Stimulated activated CD4-positive, alpha-beta T cell treated with anti-CD3 and anti-CD28 coated beads, TNF-alpha, amount 100 ng/mL, for 1 hour (primary cell): ENCODE measurements around the gene AHNAK.

Experiments
- DNase-seq, 3 donors: peaks; one replicate each; pipeline ENCODE4 v3.0.0-alpha.2; 2020; ENCODE audit warnings: low read depth in 3 of 3, low spot score in 1 of 3

The AHNAK gene

DNA sequence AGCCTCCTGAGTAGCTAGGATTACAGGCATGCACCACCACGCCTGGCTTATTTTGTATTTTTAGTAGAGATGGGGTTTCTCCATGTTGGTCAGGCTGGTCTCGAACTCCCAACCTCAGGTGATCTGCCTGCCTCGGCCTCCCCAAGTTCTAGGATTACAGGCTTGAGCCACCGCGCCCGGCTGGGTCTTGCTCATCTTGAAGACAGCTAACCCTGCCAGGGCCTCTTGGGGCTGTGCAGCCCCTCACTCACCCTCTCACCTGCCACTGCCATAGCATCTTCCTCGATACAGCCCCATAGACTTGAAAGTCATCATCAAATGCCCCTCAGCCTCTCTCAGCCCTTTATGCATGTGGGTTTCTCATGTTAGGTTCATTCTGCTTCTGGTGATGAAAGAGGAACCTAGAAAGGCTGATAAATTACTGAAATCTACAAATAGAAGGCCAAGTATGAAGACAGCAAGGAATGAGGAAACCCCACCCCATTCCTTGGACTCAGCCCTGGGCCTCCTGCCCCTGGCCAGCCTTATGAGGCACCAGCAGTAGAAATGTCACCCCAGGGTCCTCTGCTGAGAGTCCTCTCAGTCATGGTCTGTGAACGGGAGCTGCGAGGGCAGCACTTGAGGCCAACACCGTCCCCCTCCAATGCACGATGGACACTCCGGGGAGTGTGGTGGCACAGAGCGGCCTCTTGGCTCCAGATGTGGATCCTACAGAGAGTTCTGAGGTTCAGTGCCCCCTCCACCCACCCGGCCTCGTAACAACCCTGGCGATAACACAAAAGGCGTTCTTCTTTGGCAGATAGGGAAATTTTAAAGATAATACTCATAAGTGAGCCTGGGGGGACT, 103.0 kb downstream of the AHNAK start:
- DNase-seq: no peak

DNA sequence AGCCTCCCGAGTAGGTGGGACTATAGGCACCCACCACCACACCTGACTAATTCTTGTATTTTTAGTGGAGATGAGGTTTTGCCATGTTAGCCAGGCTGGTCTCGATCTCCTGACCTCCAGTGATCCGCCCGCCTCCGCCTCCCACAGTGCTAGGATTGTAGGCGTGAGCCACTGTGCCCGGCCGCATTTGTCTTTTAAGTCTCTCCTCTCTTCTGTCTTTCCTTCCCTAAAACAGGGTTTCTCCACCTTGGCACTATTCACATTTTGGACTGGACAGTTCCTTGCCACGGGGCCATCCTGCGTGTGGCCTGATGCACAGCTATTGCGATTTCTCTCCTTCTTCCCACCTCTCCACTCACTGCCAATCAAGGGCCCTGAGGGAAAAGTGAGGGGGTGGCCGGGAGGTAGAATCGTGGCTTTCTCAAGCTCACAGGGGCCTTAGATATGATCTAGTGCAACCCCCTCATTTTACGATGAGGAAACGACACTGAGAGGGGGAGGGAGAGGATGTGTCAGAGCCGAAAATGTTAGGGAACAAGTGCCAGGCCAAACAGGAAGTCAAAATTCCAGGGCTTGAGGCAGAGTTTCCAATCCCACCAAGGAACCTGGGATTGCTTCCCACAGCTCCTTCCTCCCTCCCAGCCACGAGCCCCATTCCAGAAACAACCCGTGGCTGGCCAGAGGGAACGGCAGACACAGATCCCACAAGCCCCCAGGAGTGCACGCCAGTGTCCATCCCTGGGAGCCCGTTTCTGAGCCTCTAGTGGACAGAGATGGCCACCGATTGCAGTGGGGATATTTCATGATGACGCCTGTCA, 106.6 kb downstream of the AHNAK start:
- no peak for DNase-seq

DNA sequence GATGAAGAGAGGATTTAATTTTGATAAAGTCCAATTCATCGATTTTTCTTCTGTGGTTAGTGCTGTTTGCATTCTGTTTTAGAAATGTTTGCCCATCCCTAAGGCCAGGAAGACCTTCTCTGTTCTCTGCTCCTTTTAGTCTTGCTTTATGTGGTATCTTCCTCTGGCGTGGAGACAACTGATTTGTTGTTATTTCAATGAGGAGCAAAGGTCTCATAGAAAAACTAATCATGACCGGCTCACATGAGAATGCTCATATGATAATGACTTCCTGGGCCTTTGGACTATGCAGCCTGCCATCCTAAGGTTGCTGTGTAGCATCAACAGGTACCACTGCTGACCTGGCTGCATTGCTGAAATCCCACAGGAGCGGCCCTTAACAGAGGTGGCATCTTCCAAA, 108.0 kb downstream of the AHNAK start:
- no peak for DNase-seq

DNA sequence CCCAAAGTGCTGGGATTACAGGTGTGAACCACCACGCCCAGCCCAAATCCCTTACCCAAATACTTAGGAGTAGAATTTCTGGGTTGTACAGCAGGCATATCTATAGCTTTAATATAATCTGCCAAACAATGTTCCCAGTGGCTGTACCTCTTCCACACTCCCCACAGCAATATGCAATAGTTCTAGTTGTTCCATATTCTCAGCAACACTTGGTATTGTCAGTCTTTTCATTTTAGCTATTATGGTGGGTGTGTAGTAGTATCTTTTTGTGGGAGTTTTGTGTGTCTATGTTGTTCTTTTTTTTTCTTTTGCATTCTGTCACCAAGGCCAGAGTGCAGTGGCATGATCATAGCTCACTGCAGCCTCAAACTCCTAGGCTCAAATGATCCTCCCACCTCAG, 109.0 kb downstream of the AHNAK start:
- DNase-seq: no peak

DNA sequence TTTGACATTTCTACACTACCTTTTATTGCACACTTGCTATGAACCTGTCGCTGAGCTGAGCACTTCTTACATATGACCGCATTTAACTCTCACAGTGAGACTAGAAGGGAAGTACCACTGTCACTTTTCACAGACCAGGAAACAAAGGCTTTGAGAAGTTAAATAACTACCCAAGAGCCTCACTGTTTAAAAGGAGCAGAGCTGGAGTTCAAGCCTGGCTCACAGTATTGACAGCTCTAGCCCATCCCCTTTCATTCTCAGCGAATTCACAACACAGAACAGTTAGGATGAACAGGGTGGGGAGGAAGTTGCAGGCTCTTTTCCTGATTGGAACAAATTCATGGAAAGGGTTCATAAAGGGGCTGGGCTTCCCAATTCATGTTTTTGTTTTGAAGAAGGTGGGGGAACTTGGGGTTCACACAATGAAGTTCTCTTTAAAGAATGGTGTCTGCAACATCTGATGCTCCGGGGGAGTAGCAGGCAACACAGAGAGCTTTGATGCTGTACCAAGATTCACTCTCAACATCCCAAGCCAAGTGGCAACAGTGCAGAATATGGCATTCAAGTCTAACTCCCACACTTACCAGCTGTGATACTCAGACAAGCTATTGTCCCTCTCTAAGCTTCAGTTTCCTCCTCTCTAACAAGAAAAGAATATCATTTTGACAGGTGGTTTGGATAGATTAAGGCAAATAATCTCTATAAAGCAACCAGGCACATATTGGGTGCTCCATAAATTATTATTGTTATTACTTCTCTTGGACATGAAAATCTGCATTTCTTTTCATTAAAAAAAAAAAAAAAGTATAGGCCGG, 110.6 kb downstream of the AHNAK start:
- no peak for DNase-seq

DNA sequence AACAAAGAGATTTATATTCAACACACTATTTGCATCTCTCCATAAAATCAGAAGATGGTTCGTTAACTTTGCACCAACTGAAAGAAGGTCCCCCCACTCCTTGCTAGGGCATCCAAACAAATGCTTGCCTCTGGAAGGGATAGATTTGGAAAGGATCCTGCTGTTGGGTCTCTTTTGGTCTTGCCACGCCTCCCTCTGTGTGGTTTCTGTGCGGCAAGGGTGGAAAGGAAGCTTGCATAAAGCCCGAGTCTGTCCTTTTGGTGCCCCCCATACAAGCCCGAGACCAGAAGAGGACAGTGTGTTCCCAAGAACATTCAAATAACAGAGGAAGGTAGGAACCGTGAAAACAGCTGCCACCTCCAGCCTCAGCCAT, 112.7 kb downstream of the AHNAK start:
- no peak for DNase-seq

DNA sequence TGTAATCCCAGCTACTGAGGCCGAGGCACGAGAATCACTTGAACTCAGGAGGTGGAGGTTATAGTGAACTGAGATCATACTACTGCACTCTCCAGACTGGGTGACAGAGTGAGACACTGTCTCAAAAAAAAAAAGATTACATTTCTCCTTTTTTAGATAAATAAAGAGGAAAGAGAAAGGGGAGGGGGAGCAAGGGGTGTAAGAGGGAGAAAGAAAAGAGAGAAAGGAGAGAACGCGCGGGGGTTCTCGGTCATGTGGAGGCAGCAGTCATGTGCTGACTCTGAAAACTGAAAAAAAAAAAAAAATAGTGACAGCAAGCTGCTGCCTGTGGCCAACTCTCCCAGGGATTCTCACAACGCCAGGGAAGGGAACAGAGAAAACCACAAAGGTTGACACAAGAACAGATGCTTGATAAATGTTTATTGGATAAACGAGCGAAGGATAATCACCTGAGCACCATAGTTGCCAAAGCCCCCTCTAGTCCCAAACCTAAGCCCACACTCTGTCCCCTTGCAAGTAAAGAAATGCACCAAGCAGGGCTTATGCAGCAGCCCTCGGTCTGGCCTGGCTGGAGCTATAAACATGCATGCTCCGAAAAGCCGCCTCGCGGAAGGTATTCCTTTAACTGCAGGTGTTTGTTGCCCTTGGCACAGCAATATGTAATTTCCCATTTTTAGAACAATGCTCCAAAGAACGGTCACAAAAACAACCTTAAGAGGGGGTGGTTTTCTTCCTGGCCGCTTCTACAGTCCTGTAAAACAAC, 113.3 kb downstream of the AHNAK start:
- DNase-seq: no peak

DNA sequence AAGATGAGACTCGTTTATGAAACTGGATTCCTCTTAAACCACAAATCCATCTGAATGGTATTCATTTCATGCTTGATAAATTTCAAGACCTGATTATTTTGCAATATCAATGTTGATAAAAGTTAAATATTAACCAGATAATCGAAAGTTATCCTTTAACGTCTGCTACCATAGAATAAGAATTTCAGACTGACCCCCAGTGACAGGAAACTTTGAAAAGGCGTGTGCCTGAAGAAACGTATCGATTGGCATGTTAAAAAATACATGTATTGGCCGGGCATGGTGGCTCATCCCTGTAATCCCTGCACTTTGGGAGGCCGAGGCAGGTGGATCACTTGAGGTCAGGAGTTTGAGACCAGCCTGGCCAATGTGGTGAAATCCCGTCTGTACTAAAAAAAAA, 113.9 kb downstream of the AHNAK start:
- DNase-seq: no peak

DNA sequence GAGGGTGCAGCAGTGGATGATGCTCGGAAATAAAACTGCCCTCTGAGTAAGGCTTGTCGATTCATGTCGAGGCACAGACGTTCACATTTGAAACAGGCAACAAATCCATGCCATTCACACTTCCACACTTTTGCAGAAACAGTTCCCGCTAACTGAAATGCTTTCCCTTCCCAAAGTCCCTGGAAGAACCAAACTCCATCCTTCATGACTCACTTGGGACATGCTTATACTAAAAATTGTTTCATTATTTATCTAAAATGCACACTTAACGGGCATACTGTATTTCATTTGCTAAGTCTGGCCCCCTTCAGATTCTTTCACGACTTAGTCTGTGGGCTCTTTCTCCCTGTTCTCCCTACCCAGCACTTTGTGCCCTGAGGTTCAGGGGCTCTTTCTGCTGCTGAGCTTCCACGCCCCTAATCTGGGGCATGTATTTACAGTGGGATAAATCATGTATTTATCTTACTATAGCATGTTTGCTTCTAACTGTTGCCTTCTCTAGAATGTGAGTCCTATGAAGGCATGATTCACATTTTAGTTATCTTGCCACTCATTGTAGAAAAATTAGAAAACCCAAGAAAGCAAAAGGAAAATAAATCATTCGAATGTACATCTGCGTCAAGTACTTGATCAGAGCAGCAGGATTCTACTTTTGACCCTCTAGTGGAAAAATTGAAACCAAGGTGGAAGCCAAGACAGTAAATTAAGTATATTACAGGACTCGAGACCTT, 115.3 kb downstream of the AHNAK start:
- no peak for DNase-seq

DNA sequence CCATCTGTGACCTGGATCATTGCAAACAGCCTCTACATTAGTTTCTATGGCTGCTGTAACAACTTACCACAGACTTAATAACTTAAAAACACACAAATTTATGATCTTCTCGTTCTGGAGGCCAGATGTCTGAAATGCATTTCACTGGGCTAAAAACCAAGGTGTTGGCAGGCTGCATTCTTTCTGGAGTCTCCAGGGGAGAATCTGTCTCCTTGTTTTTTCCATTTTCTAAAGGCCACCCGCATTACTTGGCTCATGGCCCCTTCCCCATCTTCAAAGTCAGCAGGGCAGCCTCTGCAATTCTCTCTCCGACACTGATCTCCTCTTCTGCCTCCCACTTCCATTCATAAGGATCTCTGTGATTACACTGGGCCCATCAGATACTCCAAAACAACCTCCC, 116.2 kb downstream of the AHNAK start:
- no peak for DNase-seq

DNA sequence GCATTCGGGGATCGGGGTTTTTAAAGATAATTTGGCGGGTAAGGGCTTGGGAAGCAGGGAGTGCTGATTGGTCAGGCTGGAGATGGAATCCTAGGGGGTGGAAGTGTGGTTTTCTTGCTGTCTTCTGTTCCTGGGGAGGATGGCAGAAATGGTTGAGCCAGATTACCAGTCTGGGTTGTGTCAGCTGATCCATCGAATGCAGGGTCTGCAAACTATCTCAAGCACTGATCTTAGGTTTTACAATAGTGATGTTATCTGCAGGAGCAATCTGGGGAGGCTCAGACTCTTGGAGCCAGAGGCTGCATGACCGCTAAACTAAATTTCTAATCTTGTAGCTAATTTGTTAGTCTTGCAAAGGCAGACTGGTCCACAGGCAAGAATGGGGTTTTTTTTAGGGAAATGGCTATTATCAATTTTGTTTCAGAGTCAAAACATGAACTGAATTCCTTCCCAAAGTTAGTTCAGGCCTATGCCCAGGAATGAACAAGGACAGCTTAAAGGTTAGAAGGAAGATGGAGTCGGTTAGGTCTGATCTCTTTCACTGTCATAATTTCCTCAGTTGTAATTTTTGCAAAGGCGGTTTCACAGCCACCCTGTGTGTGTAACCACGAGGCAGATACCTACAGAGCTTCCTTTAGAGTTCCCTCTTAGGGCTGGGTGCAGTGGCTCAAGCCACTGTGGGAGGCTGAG, 117.6 kb downstream of the AHNAK start:
- DNase-seq: no peak

DNA sequence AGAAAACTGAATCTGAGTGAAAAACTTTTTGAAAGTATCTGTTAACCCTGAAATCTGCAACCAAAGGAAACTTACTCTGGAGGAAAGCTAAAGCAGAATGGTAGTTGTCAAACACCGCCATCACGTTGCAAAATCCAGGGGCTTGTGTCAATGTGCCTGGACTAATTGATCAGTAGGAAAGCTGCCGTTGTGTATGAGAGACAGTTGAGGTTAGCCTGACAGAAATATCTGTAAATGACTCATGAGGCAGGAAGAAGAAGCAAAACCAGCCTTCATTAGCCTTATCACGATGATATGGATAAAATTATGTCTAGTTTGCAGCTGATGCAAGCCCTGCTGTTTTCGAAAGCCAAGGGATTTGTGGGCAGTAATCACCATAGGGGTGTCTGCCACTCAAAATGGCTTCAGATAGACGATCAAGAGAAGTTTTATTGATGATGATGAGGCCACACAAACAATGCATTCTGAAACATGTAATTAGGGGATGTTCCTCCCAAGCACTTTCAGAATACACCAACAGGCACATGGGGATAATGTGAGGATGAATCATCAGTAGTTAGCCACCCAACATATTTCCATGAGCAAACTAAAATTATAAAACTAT, 118.9 kb downstream of the AHNAK start:
- DNase-seq: no peak

DNA sequence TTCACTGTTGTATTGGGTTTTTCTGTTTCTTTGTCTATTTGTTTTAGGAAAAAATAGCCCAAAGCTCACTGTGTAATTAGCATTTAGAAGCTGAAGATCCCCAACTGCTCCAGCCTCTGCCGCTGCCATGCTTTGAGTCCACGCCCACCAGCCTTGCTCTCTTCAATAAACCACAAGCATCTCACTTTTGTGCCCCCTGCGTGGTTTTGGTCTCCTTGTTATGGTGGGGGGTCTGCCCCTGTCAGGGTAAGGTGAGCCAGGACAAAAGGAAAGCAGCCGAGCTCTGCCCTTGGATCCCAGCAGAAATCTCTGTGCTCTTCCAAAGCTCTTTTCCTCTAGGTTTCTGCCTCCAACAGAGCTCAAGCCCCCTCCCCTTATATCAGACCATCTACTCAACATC, 123.6 kb downstream of the AHNAK start:
- DNase-seq: no peak

DNA sequence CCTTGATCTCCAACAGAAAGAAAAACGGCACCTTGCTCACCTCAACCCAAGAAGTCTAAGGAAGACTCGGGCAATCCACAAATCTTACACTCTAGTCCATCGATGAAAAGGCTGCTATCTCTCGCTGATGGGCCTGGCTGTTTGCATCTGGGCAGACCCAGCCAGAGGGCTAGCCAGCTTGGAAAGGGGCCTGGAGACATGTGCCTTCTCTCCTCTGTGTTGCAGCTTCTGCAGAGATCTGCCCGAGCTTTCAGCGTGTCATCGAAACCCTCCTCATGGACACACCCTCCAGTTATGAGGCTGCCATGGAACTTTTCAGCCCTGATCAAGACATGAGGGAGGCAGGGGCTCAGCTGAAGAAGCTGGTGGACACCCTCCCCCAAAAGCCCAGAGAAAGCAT, 124.6 kb downstream of the AHNAK start:
- no peak for DNase-seq

DNA sequence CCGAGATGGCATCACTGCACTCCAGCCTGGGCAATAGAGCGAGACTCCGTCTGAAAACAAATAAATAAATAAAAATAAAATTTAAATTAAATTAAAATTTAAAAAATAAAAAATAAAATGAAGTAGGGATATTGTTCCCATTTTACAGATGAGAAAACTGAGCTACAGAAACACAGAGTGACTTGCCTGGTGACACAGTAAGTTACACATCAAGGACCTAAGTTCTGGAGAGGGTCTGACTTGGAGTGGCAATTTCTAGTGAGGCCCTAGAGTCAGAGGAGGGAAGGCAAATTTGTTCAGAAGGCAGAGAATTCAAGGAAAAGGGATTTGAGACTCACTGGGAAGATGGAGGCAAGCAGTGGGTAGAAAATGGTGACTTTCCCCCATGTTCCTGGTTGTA, 125.7 kb downstream of the AHNAK start:
- DNase-seq: no peak

DNA sequence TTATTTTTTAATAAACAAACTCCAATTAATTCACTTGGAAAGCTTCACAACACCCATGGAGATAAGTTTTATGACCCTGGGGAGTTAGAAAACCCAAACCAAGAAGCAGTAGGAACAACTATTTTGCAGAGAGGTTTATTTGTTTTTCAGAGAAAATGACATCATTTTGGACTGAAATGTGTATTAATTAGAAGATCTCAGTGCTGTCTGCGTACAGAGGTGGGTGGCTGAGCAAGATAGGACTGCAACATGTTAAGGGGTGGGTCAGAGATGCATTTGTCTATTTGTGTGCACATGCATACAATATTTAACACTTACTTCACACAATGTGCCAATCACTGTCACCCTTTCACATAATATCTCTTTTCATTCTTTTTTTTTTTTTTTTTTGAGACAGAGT, 126.7 kb downstream of the AHNAK start:
- DNase-seq: no peak

DNA sequence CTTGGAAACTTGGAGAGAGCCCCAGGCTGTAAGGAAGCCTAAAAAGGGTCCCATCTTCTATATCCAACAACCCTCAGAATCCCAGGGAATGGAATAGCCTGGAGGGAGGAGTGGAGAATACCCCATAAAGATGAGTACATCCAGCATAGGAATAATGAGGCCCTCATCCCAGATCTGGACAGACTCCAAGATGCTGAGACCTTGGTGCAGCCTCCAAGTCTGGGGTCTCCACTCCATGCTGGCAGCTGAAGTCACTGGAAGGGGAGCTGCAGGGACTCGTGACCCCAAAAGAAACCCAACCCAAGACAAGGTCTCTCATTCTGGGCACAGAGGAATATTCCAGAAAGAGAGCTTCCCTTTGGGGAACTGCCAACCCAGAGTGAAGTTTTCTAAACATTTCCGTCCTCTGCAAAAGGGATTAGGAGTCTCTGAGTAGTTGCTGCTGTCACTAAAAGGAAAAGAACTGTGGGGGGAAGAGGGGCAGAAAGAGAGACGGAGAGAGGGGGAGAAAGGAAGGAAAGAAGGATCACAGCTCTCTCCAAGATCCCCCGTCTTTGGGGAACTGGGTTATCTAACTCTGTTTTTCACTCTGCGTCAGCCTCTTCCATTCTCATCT, 127.2 kb downstream of the AHNAK start:
- no peak for DNase-seq

DNA sequence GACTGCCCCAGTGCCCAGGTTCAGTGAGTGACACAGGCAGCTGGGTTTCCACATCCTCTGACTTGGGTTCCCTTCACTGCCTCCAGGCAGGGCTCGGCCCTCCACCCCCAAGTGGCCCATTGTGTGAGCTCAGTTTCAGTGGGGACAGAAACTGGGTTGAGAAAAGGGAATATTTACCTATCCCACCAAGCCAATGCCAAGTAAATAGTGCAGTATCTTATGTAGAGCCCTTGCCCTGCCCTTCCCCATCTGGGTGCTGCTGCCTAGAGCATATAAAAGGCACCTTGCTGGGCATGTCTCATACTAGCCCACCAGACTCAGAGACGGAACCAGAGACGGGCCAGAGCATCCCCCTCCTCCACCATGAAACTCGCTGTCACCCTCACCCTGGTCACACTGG, 127.9 kb downstream of the AHNAK start, which contains the start of gene SCGB1A1:
SCGB1A1 (plus strand) TSS at position 301 of the 400 bp plus-strand sequence; CDS start at position 364, 63 bp downstream.
- no peak for DNase-seq

DNA sequence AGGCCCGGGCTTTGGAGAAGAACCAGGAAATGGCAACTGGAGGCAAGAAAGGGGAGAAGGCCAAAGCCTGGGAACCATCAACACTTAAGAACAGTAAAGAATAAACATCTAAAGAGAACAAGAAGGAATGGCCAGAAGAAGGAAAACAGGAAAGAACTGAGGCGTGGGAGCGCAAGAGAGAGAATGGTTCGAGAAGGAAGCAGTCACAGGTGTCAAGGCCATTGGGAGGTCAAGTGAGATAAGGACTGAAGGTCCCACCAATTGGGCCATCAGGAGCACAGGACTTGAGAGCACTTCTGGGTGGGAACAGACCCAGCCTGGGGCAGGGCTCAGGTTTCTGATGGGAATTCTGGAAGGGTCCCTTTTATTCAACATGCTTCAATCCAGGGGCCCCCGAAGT, 128.5 kb downstream of the AHNAK start:
- no peak for DNase-seq
